Fibroblast of mammary gland (primary cell): ENCODE data around the gene ABCG1.

Source experiments
- DNase-seq: peaks from one replicate; pipeline ENCODE4 v3.0.0-alpha.2; 2010; ENCODE audit warnings: low read depth
- H3K4me3 ChIP-seq: 2 replicates; pipeline ENCODE4 v1.5.1; 2011; ENCODE audit warnings: low read depth, mild to moderate bottlenecking, low read length, moderate library complexity; ENCODE audit not compliant: control insufficient read depth
- TF ChIP-seq, protein P1 (sequence below): conservative IDR thresholded peaks from 2 replicates; pipeline ENCODE4 v1.5.1; 2011; ENCODE audit warnings: low read depth, low read length, inconsistent platforms; ENCODE audit not compliant: control insufficient read depth, insufficient read depth

Gene ABCG1

DNA sequence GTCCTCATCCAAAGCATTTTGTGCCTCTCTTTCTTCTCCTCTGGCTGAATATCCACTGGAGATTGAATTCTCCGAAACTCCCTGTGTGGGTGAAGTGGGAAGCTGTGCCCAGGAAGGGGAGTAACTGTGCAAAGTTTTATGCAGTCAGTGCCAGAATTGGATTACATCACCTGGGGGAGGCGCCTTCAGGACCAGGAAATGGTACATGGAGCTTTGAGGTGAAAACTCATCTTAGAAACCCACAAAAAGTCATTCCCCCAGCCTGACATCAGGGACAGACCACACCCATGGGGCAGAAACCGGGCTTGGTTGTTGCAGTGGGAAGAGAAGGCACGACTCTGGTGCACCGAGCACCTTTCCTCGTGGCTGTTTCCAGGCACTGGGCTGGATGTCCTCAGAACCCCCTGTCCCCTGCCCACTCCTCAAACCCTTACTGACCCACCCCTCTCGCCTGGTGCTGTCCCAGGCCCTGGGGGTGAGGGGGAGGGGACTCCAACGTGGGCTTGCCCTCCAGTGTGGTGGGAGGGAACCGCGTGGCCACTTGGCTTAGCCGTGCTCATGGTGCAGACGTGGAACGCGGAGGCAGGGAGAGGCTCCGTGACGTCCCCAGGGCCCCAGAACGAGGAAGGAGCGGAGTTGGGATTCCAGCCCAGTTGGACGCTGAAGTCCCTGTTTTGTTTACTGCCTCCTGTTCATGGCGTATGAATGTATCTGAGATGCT lies 80.5 kb downstream of the ABCG1 start:
- DNase-seq: no peak
- H3K4me3 ChIP-seq: no peak overlapping the region
- TF ChIP-seq, protein P1, sequence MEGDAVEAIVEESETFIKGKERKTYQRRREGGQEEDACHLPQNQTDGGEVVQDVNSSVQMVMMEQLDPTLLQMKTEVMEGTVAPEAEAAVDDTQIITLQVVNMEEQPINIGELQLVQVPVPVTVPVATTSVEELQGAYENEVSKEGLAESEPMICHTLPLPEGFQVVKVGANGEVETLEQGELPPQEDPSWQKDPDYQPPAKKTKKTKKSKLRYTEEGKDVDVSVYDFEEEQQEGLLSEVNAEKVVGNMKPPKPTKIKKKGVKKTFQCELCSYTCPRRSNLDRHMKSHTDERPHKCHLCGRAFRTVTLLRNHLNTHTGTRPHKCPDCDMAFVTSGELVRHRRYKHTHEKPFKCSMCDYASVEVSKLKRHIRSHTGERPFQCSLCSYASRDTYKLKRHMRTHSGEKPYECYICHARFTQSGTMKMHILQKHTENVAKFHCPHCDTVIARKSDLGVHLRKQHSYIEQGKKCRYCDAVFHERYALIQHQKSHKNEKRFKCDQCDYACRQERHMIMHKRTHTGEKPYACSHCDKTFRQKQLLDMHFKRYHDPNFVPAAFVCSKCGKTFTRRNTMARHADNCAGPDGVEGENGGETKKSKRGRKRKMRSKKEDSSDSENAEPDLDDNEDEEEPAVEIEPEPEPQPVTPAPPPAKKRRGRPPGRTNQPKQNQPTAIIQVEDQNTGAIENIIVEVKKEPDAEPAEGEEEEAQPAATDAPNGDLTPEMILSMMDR: no peak

DNA sequence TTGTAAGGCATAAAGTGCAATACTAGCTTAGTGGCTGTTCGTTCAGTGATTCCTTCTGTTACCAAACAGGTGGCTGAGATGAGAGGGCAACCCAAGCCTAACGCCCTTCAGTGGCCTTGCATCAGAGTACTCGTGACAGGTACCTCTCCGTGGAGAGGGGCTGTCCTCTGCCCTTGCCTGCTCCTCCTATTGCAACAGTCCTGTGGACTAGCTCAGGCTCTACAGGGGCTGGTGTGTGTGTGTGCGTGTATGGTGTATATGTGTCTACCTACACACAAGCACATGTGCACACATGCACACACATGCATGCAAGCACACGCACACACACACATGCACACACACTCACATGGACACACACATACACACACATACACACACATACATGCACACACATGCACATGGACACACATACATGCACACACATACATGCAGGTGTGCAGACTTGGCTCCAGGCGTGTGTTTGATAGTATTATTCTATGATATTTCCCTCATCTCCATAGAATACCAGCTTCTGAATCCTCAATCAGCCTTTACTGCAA lies 81.2 kb downstream of the ABCG1 start:
- no peak for DNase-seq
- TF ChIP-seq, protein P1: no peak
- no peak overlapping the region for H3K4me3 ChIP-seq

DNA sequence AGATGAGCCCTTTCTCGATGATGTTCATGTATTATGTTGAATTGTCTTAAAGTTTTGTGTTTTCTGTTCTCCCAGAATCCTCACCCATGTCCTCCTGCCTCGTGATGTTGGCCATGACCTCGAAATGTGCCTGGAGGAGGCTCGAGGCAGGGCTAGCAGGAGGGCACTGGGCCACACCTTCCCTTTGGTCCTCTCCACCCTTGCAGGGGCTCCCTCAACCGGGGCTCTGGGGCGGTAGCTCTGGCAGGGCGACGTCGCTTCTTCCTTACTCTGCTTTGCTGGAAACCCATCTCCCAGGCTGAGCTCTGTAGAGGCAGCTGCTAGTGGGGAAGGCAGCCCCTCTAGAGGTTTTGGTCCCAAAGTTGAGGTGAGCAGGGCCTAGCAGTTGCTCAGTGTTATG lies 82.0 kb downstream of the ABCG1 start:
- TF ChIP-seq, protein P1: no peak
- no peak overlapping the region for H3K4me3 ChIP-seq
- DNase-seq: no peak

DNA sequence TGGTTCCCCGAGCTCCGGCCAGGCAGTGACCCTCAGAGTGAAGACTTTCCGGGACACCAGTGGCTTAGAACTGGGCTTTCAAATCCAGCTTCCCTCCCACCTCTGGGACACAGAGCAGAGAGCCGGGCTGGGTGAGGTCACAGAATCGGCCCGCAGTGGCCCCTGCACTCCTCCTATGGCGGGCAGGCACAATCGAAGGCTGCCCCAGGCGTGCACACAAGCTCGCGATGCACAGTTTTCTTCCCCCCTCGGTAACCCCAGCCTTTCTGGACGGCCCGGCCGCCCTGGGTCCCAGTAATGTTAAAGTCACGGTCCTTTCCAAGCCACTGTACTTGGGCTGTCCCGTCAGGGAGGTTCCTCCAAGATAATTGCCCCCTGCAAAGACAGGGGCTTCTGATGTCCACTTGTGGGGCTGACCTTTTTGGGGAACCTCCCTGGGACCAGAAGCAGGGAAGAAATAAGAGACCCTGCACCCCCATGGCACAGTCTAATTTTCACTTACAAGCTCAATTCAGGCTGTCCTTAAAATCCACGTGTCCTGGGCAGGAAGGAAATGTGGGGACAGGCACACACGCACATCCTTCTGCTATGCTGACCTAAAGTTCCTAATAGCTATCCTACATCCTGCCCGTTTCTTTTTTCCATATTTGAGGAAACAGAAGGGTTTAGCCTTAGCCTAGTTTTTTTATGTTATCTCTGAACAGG lies 82.6 kb downstream of the ABCG1 start:
- no peak overlapping the region for H3K4me3 ChIP-seq
- no peak for DNase-seq
- TF ChIP-seq, protein P1: no peak

DNA sequence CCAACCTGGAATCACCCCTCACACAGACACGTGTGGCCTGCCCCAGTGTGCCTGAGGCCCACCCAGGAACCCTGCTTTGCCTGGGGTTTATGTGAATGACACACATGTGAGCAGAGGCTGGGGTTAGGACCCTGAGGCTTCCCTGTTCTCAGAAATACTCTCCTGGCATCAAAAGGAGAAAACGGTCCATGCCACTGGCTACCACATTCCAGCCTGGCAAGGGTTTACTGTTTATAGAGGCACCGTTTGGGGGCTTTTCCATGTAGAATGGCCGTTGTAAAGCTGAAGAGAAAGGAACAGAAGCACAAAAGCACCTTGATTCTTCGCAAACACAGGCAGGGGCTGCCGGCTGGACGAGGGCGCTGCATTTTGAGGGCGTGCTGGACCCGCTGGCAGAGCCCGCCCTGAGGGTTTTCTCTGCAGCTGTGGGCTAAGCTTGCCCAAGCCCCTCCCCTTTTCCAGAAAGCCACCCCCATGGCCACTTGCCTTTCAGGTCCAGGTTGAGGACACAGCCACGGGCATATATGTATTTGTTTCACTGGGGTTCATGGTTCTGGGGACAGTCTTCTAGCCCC lies 83.2 kb downstream of the ABCG1 start:
- no peak for DNase-seq
- no peak overlapping the region for H3K4me3 ChIP-seq
- TF ChIP-seq, protein P1: no peak

DNA sequence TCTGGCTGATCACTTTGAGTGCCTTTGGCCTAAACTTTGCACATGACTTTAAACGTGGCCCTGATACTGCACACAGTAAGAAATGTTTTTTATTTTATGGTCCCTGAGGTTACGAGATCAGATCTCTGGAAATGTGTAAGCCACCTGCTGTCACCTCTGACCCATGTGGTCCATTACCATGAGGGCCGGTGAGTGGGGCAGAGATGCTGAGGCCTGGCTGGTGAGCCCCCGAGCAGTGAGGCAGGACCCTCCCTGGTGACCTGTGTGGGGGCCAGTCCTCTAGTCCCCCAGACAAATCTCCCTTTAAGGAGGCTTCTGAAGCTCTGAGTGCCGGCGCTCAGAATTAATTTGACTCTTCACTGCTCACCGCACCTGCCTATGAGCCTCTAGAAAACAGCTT lies 83.9 kb downstream of the ABCG1 start:
- H3K4me3 ChIP-seq: no peak overlapping the region
- TF ChIP-seq, protein P1: no peak
- DNase-seq: no peak
